ENCODE data around the gene NRROS. TPM values are rescaled to one million over a fixed set of nuclear protein-coding genes. Genes with fewer than 3 reads are reported as not detected.
A peak's percentile ranks its signal among the peaks of the same experiment; 100 is the strongest.

The NRROS gene
- total and polyA plus RNA-seq, 2 of the 13 experiments (the other 11 are each of a cell fraction or from before 2014, with no cell fraction given) = not detected

DNA sequence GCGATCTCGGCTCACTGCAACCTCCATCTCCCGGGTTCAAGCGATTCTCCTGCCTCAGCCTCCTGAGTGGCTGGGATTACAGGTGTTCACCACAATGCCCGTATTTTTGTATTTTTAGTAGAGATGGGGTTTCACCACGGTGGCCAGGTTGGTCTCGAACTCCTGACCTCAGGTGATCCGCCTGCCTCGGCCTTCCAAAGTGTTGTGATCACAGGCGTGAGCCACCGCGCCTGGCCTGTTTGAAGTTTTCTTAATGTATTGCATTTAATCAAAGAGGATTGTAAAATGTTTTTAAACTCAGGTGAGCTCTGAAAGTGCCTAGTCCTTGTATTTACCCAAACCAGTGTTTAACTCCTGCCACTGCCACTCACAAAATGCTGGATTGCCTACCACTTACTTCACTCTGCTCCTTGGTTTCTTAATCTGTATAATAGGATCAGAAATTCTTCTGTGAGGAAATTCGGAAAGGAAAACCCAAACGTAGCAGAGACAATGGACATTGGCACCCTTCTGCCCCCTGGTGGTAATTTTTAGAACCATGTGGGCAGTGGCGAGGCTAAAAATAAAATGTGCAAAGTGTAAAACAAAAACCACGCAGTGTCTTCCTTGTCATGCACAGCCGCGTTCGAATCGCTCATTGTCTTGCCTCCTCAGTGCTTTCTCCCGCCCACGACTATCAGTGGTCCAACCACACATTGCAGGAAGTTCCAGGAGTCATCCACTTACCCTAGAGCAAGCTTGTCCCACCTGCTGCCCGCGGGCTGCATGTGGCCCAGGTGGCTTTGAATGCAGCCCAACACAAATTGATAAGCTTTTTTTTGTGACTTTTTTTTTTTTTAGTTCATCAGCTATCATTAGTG lies 45.3 kb downstream of the NRROS start (continued):
- TF ChIP-seq SOX13 (IDR thresholded peaks at IDR 0.05) (no peak), SOX13 (CRISPR knock-in tag; conservative IDR thresholded peaks at IDR 0.05 in 1 of 2, IDR thresholded peaks at IDR 0.05 in 1 of 2) (no peak), STAG1 (CRISPR knock-in tag; IDR thresholded peaks at IDR 0.05) (peak; percentile 83), ELF3 (CRISPR knock-in tag; IDR thresholded peaks at IDR 0.05) (peak; percentile 21; the same call in 1 of the 2 replicates), RFX3 (CRISPR knock-in tag; IDR thresholded peaks at IDR 0.05) (no peak), CTCF (CRISPR knock-in tag; IDR thresholded peaks at IDR 0.05) (peak; percentile 84), GATA4 (IDR thresholded peaks at IDR 0.05; ENCODE audit: borderline replicate concordance, low read depth) (no peak)

GRCh38 chr3:196686436-196686835 lies 46.9 kb downstream of the NRROS start:
- H3K4me1 ChIP-seq (ENCODE audit: insufficient read depth, low read length) = peaks cover 11% of the 10 kb centered on the region; the same call in 1 of the 2 replicates
- 56% methylated on average over 2 of the region's 2 CpGs for WGBS (ENCODE audit: low lambda C conversion rate)
- intact Hi-C loops (cut with micrococcal nuclease; ENCODE audit: unreplicated experiment) (no loop called here), in situ Hi-C loops (cut with HindIII; ENCODE audit: extremely low pct_ligation_motif_present, low pct_unique_long_range_greater_than_20kb) (loop anchor here (5.0 to 10.0 kb wide), 2 partner anchors 79 to 152 kb away; no protein-coding TSS in a partner anchor)
- H3K27me3 ChIP-seq (ENCODE audit: control insufficient read depth in 1 of 2, insufficient read depth in 2 of 2, low read length in 2 of 2) = peaks cover 0 to 15% of the 10 kb centered on the region in 2 experiments; a peak in 2 of 5 replicates
- no peak overlapping the region for H3K4me3 ChIP-seq (replicated peaks in 1 of 3; ENCODE audit: insufficient read depth in 1 of 3, low read depth in 2 of 3, low read length in 3 of 3)
- no peak for FAIRE-seq
- H3K9ac ChIP-seq (ENCODE audit: insufficient read depth, low read depth, low read length) = no peak overlapping the region
- no peaks in the 10 kb centered on the region for H4K20me1 ChIP-seq (ENCODE audit: insufficient read depth, low read length)
- no peak overlapping the region for H2AFZ ChIP-seq (ENCODE audit: low read length)
- H3K79me2 ChIP-seq (ENCODE audit: insufficient read depth, low read length) = no peaks in the 10 kb centered on the region
- H3K27ac ChIP-seq (ENCODE audit: extremely low read length, insufficient read depth, low read length) = no peak overlapping the region
- no peak for ATAC-seq
- no peaks in the 10 kb centered on the region for H3K9me3 ChIP-seq (ENCODE audit: low read length)
- H3K4me2 ChIP-seq (ENCODE audit: low read depth, low read length) = no peak overlapping the region
- ChIA-PET POLR2A (no interaction called here), CTCF (ENCODE audit: low intra/inter-chr PET ratio, low total read pairs) (no interaction called here)
- BruUV-seq (replicated peaks) = no TSS peak
- no peak for DNase-seq (ENCODE audit: low spot score)
- no peaks in the 10 kb centered on the region for H3K36me3 ChIP-seq (replicated peaks in 1 of 2; ENCODE audit: control insufficient read depth in 1 of 2, insufficient read depth in 2 of 2, low read length in 2 of 2)
- TF ChIP-seq MZF1 (CRISPR knock-in tag; IDR thresholded peaks at IDR 0.05; ENCODE audit: borderline replicate concordance) = no peak
- no peak for TF ChIP-seq HHEX (CRISPR knock-in tag; IDR thresholded peaks at IDR 0.05)
- TF ChIP-seq RNF2 (conservative IDR thresholded peaks at IDR 0.05; ENCODE audit: low read depth) = no peak
- no peak for TF ChIP-seq ZNF180 (CRISPR knock-in tag; IDR thresholded peaks at IDR 0.05; ENCODE audit: borderline replicate concordance, low read depth)
- TF ChIP-seq HES4 (CRISPR knock-in tag; IDR thresholded peaks at IDR 0.05; ENCODE audit: borderline replicate concordance) = no peak
- no peak for TF ChIP-seq USF2 (IDR thresholded peaks at IDR 0.05; ENCODE audit: low read depth, low read length)
- TF ChIP-seq USF2 (CRISPR knock-in tag; IDR thresholded peaks at IDR 0.05; ENCODE audit: borderline replicate concordance) = no peak
- TF ChIP-seq, protein P1, sequence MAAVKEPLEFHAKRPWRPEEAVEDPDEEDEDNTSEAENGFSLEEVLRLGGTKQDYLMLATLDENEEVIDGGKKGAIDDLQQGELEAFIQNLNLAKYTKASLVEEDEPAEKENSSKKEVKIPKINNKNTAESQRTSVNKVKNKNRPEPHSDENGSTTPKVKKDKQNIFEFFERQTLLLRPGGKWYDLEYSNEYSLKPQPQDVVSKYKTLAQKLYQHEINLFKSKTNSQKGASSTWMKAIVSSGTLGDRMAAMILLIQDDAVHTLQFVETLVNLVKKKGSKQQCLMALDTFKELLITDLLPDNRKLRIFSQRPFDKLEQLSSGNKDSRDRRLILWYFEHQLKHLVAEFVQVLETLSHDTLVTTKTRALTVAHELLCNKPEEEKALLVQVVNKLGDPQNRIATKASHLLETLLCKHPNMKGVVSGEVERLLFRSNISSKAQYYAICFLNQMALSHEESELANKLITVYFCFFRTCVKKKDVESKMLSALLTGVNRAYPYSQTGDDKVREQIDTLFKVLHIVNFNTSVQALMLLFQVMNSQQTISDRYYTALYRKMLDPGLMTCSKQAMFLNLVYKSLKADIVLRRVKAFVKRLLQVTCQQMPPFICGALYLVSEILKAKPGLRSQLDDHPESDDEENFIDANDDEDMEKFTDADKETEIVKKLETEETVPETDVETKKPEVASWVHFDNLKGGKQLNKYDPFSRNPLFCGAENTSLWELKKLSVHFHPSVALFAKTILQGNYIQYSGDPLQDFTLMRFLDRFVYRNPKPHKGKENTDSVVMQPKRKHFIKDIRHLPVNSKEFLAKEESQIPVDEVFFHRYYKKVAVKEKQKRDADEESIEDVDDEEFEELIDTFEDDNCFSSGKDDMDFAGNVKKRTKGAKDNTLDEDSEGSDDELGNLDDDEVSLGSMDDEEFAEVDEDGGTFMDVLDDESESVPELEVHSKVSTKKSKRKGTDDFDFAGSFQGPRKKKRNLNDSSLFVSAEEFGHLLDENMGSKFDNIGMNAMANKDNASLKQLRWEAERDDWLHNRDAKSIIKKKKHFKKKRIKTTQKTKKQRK (IDR thresholded peaks at IDR 0.05; ENCODE audit: low read length) = no peak
- TF ChIP-seq MIER2 (CRISPR knock-in tag; IDR thresholded peaks at IDR 0.05) = no peak

All from HepG2 (cell line).